Endothelial cell of umbilical vein (primary cell): ENCODE measurements around the gene HAUS7. TPM values are rescaled to one million over a fixed set of nuclear protein-coding genes. Genes with fewer than 3 reads are reported as not detected.

Experiments
- BruUV-seq: library from RNA; stranded (reverse); fragments of 400-500 nt; replicated peaks from 2 replicates; lab custom pipeline; 2021; lab: Mats Ljungman, UMichigan
- CTCF ChIA-PET: fragments of 300-600, 350-600 bp; sonication (Branson Sonifier 250); formaldehyde crosslinking; loops from one replicate; lab custom pipeline; 2021; ENCODE audit warnings: antibody characterized with exemption, inconsistent platforms; lab: Charles Lee
- POLR2A ChIA-PET: fragments of 300-600, 350-600 bp; sonication (Branson Sonifier 250); formaldehyde crosslinking; loops from one replicate; lab custom pipeline; 2021; ENCODE audit warnings: antibody characterized with exemption, inconsistent platforms; lab: Charles Lee
- DNase-seq: peaks from one replicate; pipeline ENCODE4 v3.0.0-alpha.2; 2011; ENCODE audit warnings: low read depth, low spot score
- FAIRE-seq: peaks from 2 replicates; lab custom pipeline; 2011; peaks lifted over from hg19 to GRCh38; lab: Jason Lieb, UNC
- H2AFZ ChIP-seq: 2 replicates; pipeline ENCODE4 v1.6.0; 2012; ENCODE audit warnings: low read depth, low read length, control low read depth, inconsistent platforms
- H3K27ac ChIP-seq: 2 replicates; pipeline ENCODE4 v1.5.1; 2011; ENCODE audit warnings: low read depth, mild to moderate bottlenecking, control low read depth, low read length, moderate library complexity; ENCODE audit not compliant: insufficient read depth
- H3K27me3 ChIP-seq, 2 experiments: 2 replicates each; pipeline versions ENCODE4 v1.6.0 to v1.6.1; 2011; ENCODE audit warnings: low read length in 2 of 2, mixed read lengths in 1 of 2; ENCODE audit not compliant: control insufficient read depth in 2 of 2, insufficient read depth in 2 of 2
- H3K36me3 ChIP-seq, 2 experiments: 2 replicates in 1 of 2; 3 replicates in 1 of 2; pipeline ENCODE4 v1.5.1; 2011; ENCODE audit warnings: low read length in 2 of 2, mild to moderate bottlenecking in 1 of 2, moderate library complexity in 1 of 2; ENCODE audit not compliant: control insufficient read depth in 2 of 2, insufficient read depth in 2 of 2; ENCODE audit errors: extremely low read depth in 1 of 2
- H3K4me1 ChIP-seq: 3 replicates; pipeline ENCODE4 v1.5.1; 2011; ENCODE audit warnings: mild to moderate bottlenecking, low read length; ENCODE audit not compliant: control insufficient read depth, insufficient read depth; ENCODE audit errors: extremely low read depth
- H3K4me2 ChIP-seq: 2 replicates; pipeline ENCODE4 v1.6.1; 2011; ENCODE audit warnings: low read length, control low read depth, mixed read lengths; ENCODE audit not compliant: insufficient read depth
- H3K4me3 ChIP-seq, 3 experiments: fragments of 200-600 bp in 1 of 3; sonication (generic), shearing (Covaris generic) in 1 of 3; replicated peaks in 1 of 3; 2 replicates each; pipeline ENCODE4 v1.5.1; 2011 to 2016; ENCODE audit warnings: control low read depth in 3 of 3, low read length in 3 of 3, mild to moderate bottlenecking in 2 of 3, inconsistent platforms in 1 of 3, low read depth in 1 of 3, moderate library complexity in 1 of 3; ENCODE audit not compliant: insufficient read depth in 1 of 3
- H3K79me2 ChIP-seq: 2 replicates; pipeline ENCODE4 v1.6.0; 2012; ENCODE audit warnings: low read length, inconsistent platforms; ENCODE audit not compliant: control insufficient read depth, insufficient read depth
- H3K9ac ChIP-seq: replicated peaks from 2 replicates; pipeline ENCODE3; 2011; ENCODE audit warnings: low read length, control low read depth; ENCODE audit not compliant: insufficient read depth; ENCODE audit errors: extremely low read depth
- H3K9me1 ChIP-seq: replicated peaks from 3 replicates; pipeline ENCODE4 v1.6.0; 2011; ENCODE audit warnings: mild to moderate bottlenecking, low read length; ENCODE audit not compliant: control insufficient read depth, insufficient read depth; ENCODE audit errors: extremely low read depth
- H3K9me3 ChIP-seq: replicated peaks from 2 replicates; pipeline ENCODE4 v1.5.1; 2012; ENCODE audit warnings: low read length, inconsistent platforms; ENCODE audit not compliant: control insufficient read depth, insufficient read depth
- H4K20me1 ChIP-seq: replicated peaks from 2 replicates; pipeline ENCODE3; 2011; ENCODE audit warnings: mild to moderate bottlenecking, low read length; ENCODE audit not compliant: control insufficient read depth, insufficient read depth; ENCODE audit errors: extremely low read depth
- EZH2 ChIP-seq: IDR thresholded peaks from 2 replicates; pipeline ENCODE4 v1.6.1; 2012; ENCODE audit warnings: borderline replicate concordance, low read depth, mild to moderate bottlenecking, moderate library complexity, low read length, inconsistent platforms; ENCODE audit not compliant: severe bottlenecking
- FOS ChIP-seq: IDR thresholded peaks from 2 replicates; pipeline ENCODE4 v1.6.1; 2011; ENCODE audit warnings: mild to moderate bottlenecking, low read length, moderate library complexity, borderline replicate concordance; ENCODE audit not compliant: insufficient read depth
- GATA2 ChIP-seq: IDR thresholded peaks from 2 replicates; pipeline ENCODE4 v1.7.0; 2011; ENCODE audit warnings: low read depth, mild to moderate bottlenecking, moderate library complexity, mixed read lengths, low read length; ENCODE audit not compliant: insufficient read length, insufficient read depth
- JUN ChIP-seq: IDR thresholded peaks from 2 replicates; pipeline ENCODE4 v1.6.1; 2011; ENCODE audit warnings: borderline replicate concordance, low read depth; ENCODE audit not compliant: insufficient read length, insufficient read depth
- MYC ChIP-seq: IDR thresholded peaks from one replicate; pipeline ENCODE4 v1.6.1; 2011; ENCODE audit warnings: mild to moderate bottlenecking, low read depth, low read length
- POLR2AphosphoS5 ChIP-seq: IDR thresholded peaks from 2 replicates; pipeline ENCODE4 v1.6.1; 2012; ENCODE audit warnings: low read depth, mild to moderate bottlenecking, control low read depth, low read length, moderate library complexity; ENCODE audit not compliant: insufficient read depth
- dilution Hi-C: fragments of 300-500 bp; cut with MboI; formaldehyde crosslinking; loops from one replicate; pipeline ENCODE4 v1.15.0; 2019; ENCODE audit warnings: low sequenced_read_pairs; ENCODE audit not compliant: extremely low pct_ligation_motif_present
- intact Hi-C: fragments of 100-400 bp; cut with micrococcal nuclease; formaldehyde crosslinking; loops from one replicate; pipeline ENCODE4 v1.10.0; 2022
- polyA plus RNA-seq, 4 experiments: library from polyadenylated mRNA; depleted of rRNA in 3 of 4; stranded (reverse) in 3 of 4; unstranded in 1 of 4; fragments of >200 nt; gene quantifications; 2 replicates each; pipeline versions ENCODE4 v1.2.1 to v1.2.3, GENCODE V29; 2011 to 2012; ENCODE audit warnings: missing spikeins in 1 of 4
- total RNA-seq: library from RNA; stranded (reverse); gene quantifications from 2 replicates; pipeline ENCODE4 v1.2.3, GENCODE V29; 2021
- TF ChIP-seq, protein P1 (sequence below), 2 donors: IDR thresholded peaks; 1 replicate in 1 of 2; 2 replicates in 1 of 2; pipeline ENCODE4 v1.5.1; 2011; ENCODE audit warnings: low read length in 2 of 2, mild to moderate bottlenecking in 2 of 2, moderate library complexity in 2 of 2, control low read depth in 1 of 2, inconsistent platforms in 1 of 2, low read depth in 1 of 2; ENCODE audit not compliant: insufficient read depth in 1 of 2; ENCODE audit errors: extremely low read depth in 1 of 2

Gene HAUS7
- total and polyA plus RNA-seq, 2 donors (not counting 3 experiments of a cell fraction or from before 2014, with no cell fraction given), result 31.0 to 46.4 TPM

DNA sequence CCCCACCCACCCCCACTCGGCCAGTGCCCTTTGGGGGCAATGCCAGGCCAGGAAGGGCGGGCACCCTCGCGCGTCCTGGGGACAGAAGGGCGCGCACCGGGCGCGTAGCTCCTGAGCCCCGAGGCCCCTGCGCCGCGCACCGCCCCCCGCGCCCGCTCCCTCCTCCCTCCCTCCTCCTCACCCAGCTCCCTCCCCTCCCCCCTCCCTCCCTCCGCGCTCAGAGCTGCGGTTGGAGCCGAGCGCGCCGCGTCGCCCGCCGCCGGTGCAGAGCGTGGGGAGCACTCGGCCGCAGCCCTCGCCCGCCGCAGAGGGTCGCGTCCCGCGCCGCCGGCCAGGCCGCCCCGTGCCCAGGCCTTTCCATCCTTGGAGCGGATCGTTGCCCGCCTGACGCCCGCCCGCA lies 47.0 kb upstream of the HAUS7 start, which contains the start of gene ATP2B3:
Gene ATP2B3 (plus strand): TSS at position 220 of the 400 bp plus-strand sequence. CDS start 18,606 bp downstream, outside the sequence.
- H3K27ac ChIP-seq, result no peak within 1 kb of the TSS
- POLR2A ChIA-PET, result no interaction called here
- no peaks in the 10 kb centered on the region for H3K36me3 ChIP-seq
- peaks cover 19 to 26% of the 10 kb centered on the region in 2 experiments for H3K27me3 ChIP-seq
- no peaks in the 10 kb centered on the region for H3K9me1 ChIP-seq
- TF ChIP-seq FOS, result no peak
- TF ChIP-seq EZH2, result no peak
- DNase-seq (no peak), FAIRE-seq (no peak)
- no peaks in the 10 kb centered on the region for H4K20me1 ChIP-seq
- no peak within 1 kb of the TSS for H3K9ac ChIP-seq
- CTCF ChIA-PET, result no interaction called here
- no peaks in the 10 kb centered on the region for H3K79me2 ChIP-seq
- BruUV-seq, result no TSS peak
- no peaks in the 10 kb centered on the region for H3K4me1 ChIP-seq
- no peak within 1 kb of the TSS for H2AFZ ChIP-seq
- H3K9me3 ChIP-seq, result no peaks in the 10 kb centered on the region
- no peak within 1 kb of the TSS for H3K4me3 ChIP-seq
- intact Hi-C loops, result no loop called here
- no peak within 1 kb of the TSS for H3K4me2 ChIP-seq
- dilution Hi-C loops, result no loop called here

DNA sequence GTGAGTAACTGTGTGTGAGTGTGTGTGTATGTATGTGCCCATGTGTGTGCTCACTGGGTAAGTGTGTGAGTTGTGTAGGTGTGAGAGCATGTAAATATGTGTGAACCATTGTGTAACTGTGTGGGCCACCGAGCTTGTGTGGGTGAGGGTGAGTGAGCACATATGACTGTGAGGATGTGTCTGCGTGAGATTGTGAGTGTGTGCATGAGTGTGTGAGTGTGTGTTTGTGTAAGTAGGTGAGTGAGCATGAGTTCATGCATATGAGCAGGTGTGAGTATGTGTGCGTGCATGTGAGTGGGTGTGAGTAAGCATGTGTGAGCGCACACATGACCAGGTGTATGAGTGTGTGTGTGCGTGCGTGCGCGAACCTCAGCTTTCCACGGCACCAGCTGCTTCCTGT lies 45.7 kb upstream of the HAUS7 start:
- Histone ChIP-seq H3K9me3 (no peaks in the 10 kb centered on the region), H2AFZ (no peak overlapping the region), H3K4me1 (no peaks in the 10 kb centered on the region), H3K9ac (no peak overlapping the region), H3K27me3 (peaks cover 17 to 19% of the 10 kb centered on the region in 2 experiments), H3K27ac (no peak overlapping the region), H3K4me2 (no peak overlapping the region), H4K20me1 (no peaks in the 10 kb centered on the region), H3K36me3 (no peaks in the 10 kb centered on the region), H3K79me2 (no peaks in the 10 kb centered on the region), H3K4me3 (no peak overlapping the region), H3K9me1 (no peaks in the 10 kb centered on the region)
- dilution Hi-C loops (no loop called here), intact Hi-C loops (no loop called here)
- FAIRE-seq (no peak), DNase-seq (no peak)
- ChIA-PET POLR2A (no interaction called here), CTCF (interaction anchor here (0.8 kb wide), 1 partner anchor 55 kb away, joined by 4 read pairs; no protein-coding TSS in a partner anchor)
- no TSS peak for BruUV-seq
- TF ChIP-seq GATA2, result no peak
- no peak for TF ChIP-seq JUN
- TF ChIP-seq FOS, result no peak
- no peak for TF ChIP-seq EZH2
- TF ChIP-seq MYC, result no peak
- TF ChIP-seq, protein P1, sequence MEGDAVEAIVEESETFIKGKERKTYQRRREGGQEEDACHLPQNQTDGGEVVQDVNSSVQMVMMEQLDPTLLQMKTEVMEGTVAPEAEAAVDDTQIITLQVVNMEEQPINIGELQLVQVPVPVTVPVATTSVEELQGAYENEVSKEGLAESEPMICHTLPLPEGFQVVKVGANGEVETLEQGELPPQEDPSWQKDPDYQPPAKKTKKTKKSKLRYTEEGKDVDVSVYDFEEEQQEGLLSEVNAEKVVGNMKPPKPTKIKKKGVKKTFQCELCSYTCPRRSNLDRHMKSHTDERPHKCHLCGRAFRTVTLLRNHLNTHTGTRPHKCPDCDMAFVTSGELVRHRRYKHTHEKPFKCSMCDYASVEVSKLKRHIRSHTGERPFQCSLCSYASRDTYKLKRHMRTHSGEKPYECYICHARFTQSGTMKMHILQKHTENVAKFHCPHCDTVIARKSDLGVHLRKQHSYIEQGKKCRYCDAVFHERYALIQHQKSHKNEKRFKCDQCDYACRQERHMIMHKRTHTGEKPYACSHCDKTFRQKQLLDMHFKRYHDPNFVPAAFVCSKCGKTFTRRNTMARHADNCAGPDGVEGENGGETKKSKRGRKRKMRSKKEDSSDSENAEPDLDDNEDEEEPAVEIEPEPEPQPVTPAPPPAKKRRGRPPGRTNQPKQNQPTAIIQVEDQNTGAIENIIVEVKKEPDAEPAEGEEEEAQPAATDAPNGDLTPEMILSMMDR (IDR thresholded peaks at IDR 0.05; ENCODE audit: extremely low read depth in 1 of 2, insufficient read depth in 1 of 2, low read depth in 1 of 2, low read length in 2 of 2), result no peak
- TF ChIP-seq POLR2AphosphoS5, result peak; percentile 39
